Activated CD8-positive, alpha-beta memory T cell treated with anti-CD3 and anti-CD28 coated beads for 24 hours (primary cell): ENCODE data around the gene CGNL1.

Source experiments
- DNase-seq: peaks from one replicate; pipeline ENCODE4 v3.0.0-alpha.2; 2020

CGNL1 gene

GRCh38 chr15:57529748-57530147 is 153.4 kb downstream of the CGNL1 start:
- no peak for DNase-seq

- no peak for DNase-seq
Observed at GRCh38 chr15:57532731-57533447, 156.6 kb downstream of the CGNL1 start.

GRCh38 chr15:57533448-57533799 is 157.1 kb downstream of the CGNL1 start:
- no peak for DNase-seq

GRCh38 chr15:57534281-57534680 is 158.0 kb downstream of the CGNL1 start:
- no peak for DNase-seq

- DNase-seq = no peak
Observed at GRCh38 chr15:57537072-57537471, 160.8 kb downstream of the CGNL1 start.

GRCh38 chr15:57537488-57538264 is 161.4 kb downstream of the CGNL1 start:
- DNase-seq = no peak

GRCh38 chr15:57538265-57538529 is 161.9 kb downstream of the CGNL1 start:
- DNase-seq = no peak

GRCh38 chr15:57538821-57539220 is 162.5 kb downstream of the CGNL1 start:
- DNase-seq = no peak

- no peak for DNase-seq
Observed at GRCh38 chr15:57540211-57540610, 163.9 kb downstream of the CGNL1 start.

GRCh38 chr15:57540736-57541135 is 164.4 kb downstream of the CGNL1 start:
- no peak for DNase-seq

- DNase-seq = no peak
Observed at GRCh38 chr15:57541271-57541670, 165.0 kb downstream of the CGNL1 start.

GRCh38 chr15:57541805-57542504 is 165.7 kb downstream of the CGNL1 start:
- no peak for DNase-seq

GRCh38 chr15:57542505-57542817 is 166.2 kb downstream of the CGNL1 start:
- no peak for DNase-seq

- no peak for DNase-seq
Observed at GRCh38 chr15:57544848-57545480, 168.7 kb downstream of the CGNL1 start.

- no peak for DNase-seq
Observed at GRCh38 chr15:57545995-57546394, 169.7 kb downstream of the CGNL1 start.

- DNase-seq = no peak
Observed at GRCh38 chr15:57547243-57547755, 171.0 kb downstream of the CGNL1 start.

GRCh38 chr15:57548351-57548750 is 172.0 kb downstream of the CGNL1 start:
- no peak for DNase-seq

- DNase-seq = no peak
Observed at GRCh38 chr15:57548835-57549234, 172.5 kb downstream of the CGNL1 start.

- DNase-seq = no peak
Observed at GRCh38 chr15:57549935-57550334, 173.6 kb downstream of the CGNL1 start.

- DNase-seq = no peak
Observed at GRCh38 chr15:57550640-57551039, 174.3 kb downstream of the CGNL1 start.

GRCh38 chr15:57551715-57552677 is 175.7 kb downstream of the CGNL1 start:
- no peak for DNase-seq

- no peak for DNase-seq
Observed at GRCh38 chr15:57552678-57553334, 176.5 kb downstream of the CGNL1 start.
